DOHH2 (cell line): ENCODE data around the gene NHLRC2.

Experiments
- H3F3A ChIP-seq: fragments of 200-600 bp; sonication (generic), shearing (Covaris generic); 2 replicates; pipeline ENCODE4 v1.6.0; 2016; ENCODE audit warnings: antibody characterized with exemption, mild to moderate bottlenecking; ENCODE audit not compliant: control insufficient read depth, insufficient read depth
- H3K27ac ChIP-seq: fragments of 200-600 bp; sonication (generic); 2 replicates; pipeline ENCODE4 v1.5.1; 2014; ENCODE audit warnings: low read depth, mild to moderate bottlenecking, low read length, moderate library complexity
- H3K27me3 ChIP-seq: fragments of 200-600 bp; sonication (generic); 2 replicates; pipeline ENCODE4 v1.6.1; 2014; ENCODE audit warnings: mild to moderate bottlenecking, low read length, mixed read lengths; ENCODE audit not compliant: control insufficient read depth
- H3K36me3 ChIP-seq: fragments of 200-600 bp; sonication (generic); 2 replicates; pipeline ENCODE4 v1.6.1; 2014; ENCODE audit warnings: mild to moderate bottlenecking, low read length, moderate library complexity, mixed read lengths; ENCODE audit not compliant: control insufficient read depth
- H3K4me1 ChIP-seq: fragments of 200-600 bp; sonication (generic); 2 replicates; pipeline ENCODE4 v1.6.1; 2014; ENCODE audit warnings: mild to moderate bottlenecking, low read length, mixed read lengths; ENCODE audit not compliant: control insufficient read depth
- H3K4me2 ChIP-seq: fragments of 200-600 bp; sonication (generic); 2 replicates; pipeline ENCODE4 v1.6.0; 2014; ENCODE audit warnings: mild to moderate bottlenecking, low read length, moderate library complexity
- H3K4me3 ChIP-seq: fragments of 200-600 bp; sonication (generic); 2 replicates; pipeline ENCODE4 v1.5.1; 2014; ENCODE audit warnings: mild to moderate bottlenecking, low read length, mixed read lengths
- H3K79me2 ChIP-seq: fragments of 200-600 bp; sonication (generic); 2 replicates; pipeline ENCODE4 v1.6.1; 2014; ENCODE audit warnings: mild to moderate bottlenecking, low read length, mixed read lengths; ENCODE audit not compliant: control insufficient read depth
- H3K9me2 ChIP-seq: fragments of 200-600 bp; sonication (generic); replicated peaks from 2 replicates; pipeline ENCODE4 v1.6.1; 2014; ENCODE audit warnings: mild to moderate bottlenecking, low read length, mixed read lengths; ENCODE audit not compliant: control insufficient read depth
- H3K9me3 ChIP-seq: fragments of 200-600 bp; sonication (generic); 2 replicates; pipeline ENCODE4 v1.6.1; 2014; ENCODE audit warnings: antibody characterized with exemption, low read length, mixed read lengths; ENCODE audit not compliant: control insufficient read depth, insufficient read depth
- H4K20me1 ChIP-seq: fragments of 200-600 bp; sonication (generic); 2 replicates; pipeline ENCODE4 v1.6.0; 2014; ENCODE audit warnings: low read depth, mild to moderate bottlenecking, antibody characterized with exemption, low read length, moderate library complexity; ENCODE audit not compliant: control insufficient read depth, insufficient read depth
- EZH2phosphoT487 ChIP-seq: fragments of 200-600 bp; sonication (generic); IDR thresholded peaks from 2 replicates; pipeline ENCODE4 v1.6.1; 2017; ENCODE audit warnings: borderline replicate concordance, mild to moderate bottlenecking, antibody characterized with exemption, low read length, moderate library complexity, mixed read lengths
- TF ChIP-seq, protein P1 (sequence below): fragments of 200-600 bp; sonication (generic); IDR thresholded peaks from one replicate; pipeline ENCODE4 v1.5.1; 2014; ENCODE audit warnings: antibody characterized with exemption, mild to moderate bottlenecking, low read depth, low read length; ENCODE audit not compliant: poor library complexity, severe bottlenecking

Gene NHLRC2

DNA sequence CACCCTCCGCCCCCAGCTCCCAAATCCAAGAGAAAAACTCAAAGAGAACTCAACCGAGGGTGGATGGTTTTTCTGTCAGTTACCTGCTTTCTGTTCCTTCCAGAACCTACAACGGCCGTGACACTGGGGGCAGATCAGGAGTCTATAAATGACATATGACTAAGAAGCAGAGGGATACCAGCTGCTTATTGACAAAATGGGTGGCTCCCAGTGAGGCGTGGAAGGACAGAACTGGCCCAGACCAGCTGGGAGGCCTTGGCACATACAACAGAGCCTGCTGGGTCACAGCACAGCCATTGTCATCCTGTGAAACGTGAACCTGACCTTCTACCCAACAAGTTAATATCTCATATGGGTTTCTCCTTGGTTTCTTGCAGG is 104.9 kb downstream of the NHLRC2 start:
- H3K4me3 ChIP-seq: peak overlapping the region; percentile 72
- H3K27ac ChIP-seq: 0 out of 2 replicates have a peak overlapping the region, but pooled peaks have one; percentile 95

DNA sequence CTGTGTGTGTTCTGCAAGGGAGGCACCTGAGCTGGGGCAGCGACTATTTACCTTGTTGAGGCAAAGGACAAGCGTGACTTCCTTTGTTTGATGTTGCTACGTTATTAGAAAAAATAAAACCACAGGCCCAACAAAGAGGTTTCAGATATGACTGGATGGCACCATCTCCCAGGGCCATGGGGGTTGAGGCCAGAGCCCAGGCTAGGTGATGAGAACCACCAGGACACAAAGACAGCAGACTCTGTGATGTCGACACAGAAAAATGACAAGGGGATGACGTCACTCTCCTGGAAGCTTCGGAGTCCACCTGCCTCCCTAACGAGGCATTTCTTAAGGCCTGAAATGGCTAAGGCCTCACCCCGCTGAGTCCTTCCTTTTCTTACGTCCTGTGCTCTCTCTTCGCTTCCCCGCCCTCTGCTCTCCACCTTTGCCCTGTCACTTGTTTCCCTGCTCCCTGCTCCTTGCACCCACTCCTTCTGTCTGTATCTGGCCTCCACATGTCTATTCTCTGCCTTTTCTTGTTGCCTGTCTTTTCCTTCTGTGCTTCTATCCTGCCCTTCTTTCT is 106.2 kb downstream of the NHLRC2 start:
- Histone ChIP-seq H3K27ac (peak overlapping the region; percentile 95), H3K4me1 (peaks cover 53% of the 10 kb centered on the region), H3K36me3 (no peaks in the 10 kb centered on the region), H3F3A (peaks cover 11% of the 10 kb centered on the region; the same call in 1 of the 2 replicates), H3K4me2 (peak overlapping the region; percentile 96), H3K9me2 (no peaks in the 10 kb centered on the region), H3K4me3 (peak overlapping the region; percentile 72), H4K20me1 (no peaks in the 10 kb centered on the region), H3K79me2 (no peaks in the 10 kb centered on the region), H3K27me3 (no peaks in the 10 kb centered on the region), H3K9me3 (no peaks in the 10 kb centered on the region)
- TF ChIP-seq, protein P1, sequence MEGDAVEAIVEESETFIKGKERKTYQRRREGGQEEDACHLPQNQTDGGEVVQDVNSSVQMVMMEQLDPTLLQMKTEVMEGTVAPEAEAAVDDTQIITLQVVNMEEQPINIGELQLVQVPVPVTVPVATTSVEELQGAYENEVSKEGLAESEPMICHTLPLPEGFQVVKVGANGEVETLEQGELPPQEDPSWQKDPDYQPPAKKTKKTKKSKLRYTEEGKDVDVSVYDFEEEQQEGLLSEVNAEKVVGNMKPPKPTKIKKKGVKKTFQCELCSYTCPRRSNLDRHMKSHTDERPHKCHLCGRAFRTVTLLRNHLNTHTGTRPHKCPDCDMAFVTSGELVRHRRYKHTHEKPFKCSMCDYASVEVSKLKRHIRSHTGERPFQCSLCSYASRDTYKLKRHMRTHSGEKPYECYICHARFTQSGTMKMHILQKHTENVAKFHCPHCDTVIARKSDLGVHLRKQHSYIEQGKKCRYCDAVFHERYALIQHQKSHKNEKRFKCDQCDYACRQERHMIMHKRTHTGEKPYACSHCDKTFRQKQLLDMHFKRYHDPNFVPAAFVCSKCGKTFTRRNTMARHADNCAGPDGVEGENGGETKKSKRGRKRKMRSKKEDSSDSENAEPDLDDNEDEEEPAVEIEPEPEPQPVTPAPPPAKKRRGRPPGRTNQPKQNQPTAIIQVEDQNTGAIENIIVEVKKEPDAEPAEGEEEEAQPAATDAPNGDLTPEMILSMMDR: no peak
- TF ChIP-seq EZH2phosphoT487: no peak

More for the DNA sequence above, 104.9 kb downstream of the NHLRC2 start:
- peaks cover 44% of the 10 kb centered on the region for H3K4me1 ChIP-seq
- peak overlapping the region; percentile 96 for H3K4me2 ChIP-seq
- peaks cover 3% of the 10 kb centered on the region; the same call in 1 of the 2 replicates for H3K9me3 ChIP-seq
- H3F3A ChIP-seq: peaks cover 11% of the 10 kb centered on the region; the same call in 1 of the 2 replicates
- TF ChIP-seq EZH2phosphoT487: no peak
- TF ChIP-seq, protein P1: no peak
- no peaks in the 10 kb centered on the region for H3K36me3 ChIP-seq
- no peaks in the 10 kb centered on the region for H3K9me2 ChIP-seq
- H3K79me2 ChIP-seq: no peaks in the 10 kb centered on the region
- no peaks in the 10 kb centered on the region for H4K20me1 ChIP-seq
- no peaks in the 10 kb centered on the region for H3K27me3 ChIP-seq

DNA sequence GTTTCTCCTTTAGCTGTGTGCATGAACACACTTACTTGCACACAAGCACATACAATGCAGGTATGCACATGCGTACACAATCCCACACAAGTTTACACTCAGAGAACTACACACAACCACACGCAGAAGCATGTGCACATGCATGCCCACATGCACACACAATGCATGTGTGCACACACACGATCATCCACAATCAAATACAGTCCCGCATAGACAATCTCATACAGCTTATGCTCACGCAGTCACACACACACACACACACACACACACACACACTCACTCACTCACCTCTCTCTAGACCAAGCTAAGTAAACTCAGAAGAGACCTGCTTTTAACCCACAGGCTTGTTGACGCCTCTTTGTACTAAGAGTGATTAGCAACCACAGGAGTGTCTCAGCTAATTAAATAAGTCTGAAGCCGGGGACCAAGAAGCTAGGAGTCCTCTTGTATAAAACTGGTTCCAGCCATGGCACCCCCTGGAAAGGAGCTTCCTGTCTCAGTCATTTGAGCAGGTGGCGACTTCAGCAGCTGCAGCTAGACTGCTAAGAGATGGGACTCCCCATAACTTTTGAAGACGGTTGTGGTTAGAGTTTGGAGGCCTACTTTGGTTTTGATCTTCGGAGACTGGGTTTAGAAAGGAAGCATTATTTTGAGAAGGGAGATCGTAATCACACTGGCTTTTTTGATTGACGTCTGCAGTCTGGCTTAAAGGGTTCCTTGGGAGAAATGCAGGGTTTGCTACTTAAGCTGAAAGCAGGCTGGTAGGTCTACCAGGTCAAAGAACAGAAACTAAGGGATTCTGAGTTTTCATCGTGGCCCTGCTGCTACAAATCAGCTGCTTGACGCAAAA is 106.9 kb downstream of the NHLRC2 start:
- Histone ChIP-seq H3K9me2 (no peaks in the 10 kb centered on the region), H3K36me3 (no peaks in the 10 kb centered on the region), H3K4me3 (peak overlapping the region; percentile 72), H4K20me1 (no peaks in the 10 kb centered on the region), H3K27ac (peak overlapping the region; percentile 95), H3F3A (peaks cover 11% of the 10 kb centered on the region; the same call in 1 of the 2 replicates), H3K4me1 (peaks cover 60% of the 10 kb centered on the region), H3K9me3 (no peaks in the 10 kb centered on the region), H3K4me2 (peak overlapping the region; percentile 96), H3K27me3 (no peaks in the 10 kb centered on the region), H3K79me2 (no peaks in the 10 kb centered on the region)
- TF ChIP-seq EZH2phosphoT487: no peak
- TF ChIP-seq, protein P1: no peak
